HepG2 (cell line): ENCODE data around the gene EFNA3.
A peak's percentile ranks its signal among the peaks of the same experiment; 100 is the strongest.

Experiments used
- CBX5 ChIP-seq: sonication (generic); formaldehyde crosslinking; IDR thresholded peaks from 2 replicates; pipeline ENCODE4 v1.4.0; 2020; ENCODE audit warnings: missing genetic modification reagents, borderline replicate concordance
- CEBPB ChIP-seq: IDR thresholded peaks from 2 replicates; pipeline ENCODE4 v1.6.1; 2011; ENCODE audit warnings: low read depth, low read length, improper control_type of control experiment, borderline replicate concordance
- CTCF ChIP-seq: sonication (generic); formaldehyde crosslinking; IDR thresholded peaks from 2 replicates; pipeline ENCODE4 v1.5.0; 2020; ENCODE audit warnings: mild to moderate bottlenecking, missing genetic modification reagents, moderate library complexity
- HDAC1 ChIP-seq: sonication (generic); formaldehyde crosslinking; IDR thresholded peaks from 2 replicates; pipeline ENCODE4 v1.5.1; 2020; ENCODE audit warnings: mild to moderate bottlenecking, missing genetic modification reagents
- KDM3A ChIP-seq: IDR thresholded peaks from 2 replicates; pipeline ENCODE4 v1.6.1; 2018; ENCODE audit warnings: low read depth, missing compliant biosample characterization
- MAX ChIP-seq: IDR thresholded peaks from 2 replicates; pipeline ENCODE4 v1.6.1; 2012; ENCODE audit warnings: inconsistent platforms
- TEF ChIP-seq: sonication (generic); formaldehyde crosslinking; IDR thresholded peaks from 2 replicates; pipeline ENCODE4 v1.5.0; 2020; ENCODE audit warnings: missing genetic modification reagents
- TMF1 ChIP-seq: sonication (generic); formaldehyde crosslinking; IDR thresholded peaks from 2 replicates; pipeline ENCODE4 v1.8.1; 2022; ENCODE audit warnings: low read depth, missing genetic modification reagents
- USF2 ChIP-seq, 2 experiments: sonication (generic) in 1 of 2; formaldehyde crosslinking in 1 of 2; IDR thresholded peaks; 2 replicates each; pipeline versions ENCODE4 v1.5.1 to v1.6.1; 2011 to 2020; ENCODE audit warnings: borderline replicate concordance in 1 of 2, low read depth in 1 of 2, low read length in 1 of 2, mild to moderate bottlenecking in 1 of 2, missing genetic modification reagents in 1 of 2, moderate library complexity in 1 of 2
- ZNF18 ChIP-seq: sonication (generic); formaldehyde crosslinking; IDR thresholded peaks from 2 replicates; pipeline ENCODE4 v1.8.0; 2022; ENCODE audit warnings: mild to moderate bottlenecking, missing genetic modification reagents; ENCODE audit not compliant: insufficient replicate concordance
- ZNF580 ChIP-seq: IDR thresholded peaks from 2 replicates; pipeline ENCODE4 v1.6.1; 2016; ENCODE audit warnings: low read depth, borderline replicate concordance
- ZNF879 ChIP-seq: sonication (generic); formaldehyde crosslinking; IDR thresholded peaks from 2 replicates; pipeline ENCODE4 v1.8.1; 2023; ENCODE audit warnings: missing genetic modification reagents

GRCh38 chr1:155127105-155127966 lies 48.7 kb downstream of the EFNA3 start, which contains the start of gene EFNA1:
- TF ChIP-seq MAX (no peak), USF2 (IDR thresholded peaks at IDR 0.05; ENCODE audit: low read depth, low read length) (no peak), USF2 (CRISPR knock-in tag; IDR thresholded peaks at IDR 0.05; ENCODE audit: borderline replicate concordance) (no peak), HDAC1 (CRISPR knock-in tag) (peak; percentile 95), CEBPB (peak; percentile 98), CTCF (CRISPR knock-in tag) (no peak), CBX5 (CRISPR knock-in tag) (no peak), KDM3A (CRISPR knock-in tag) (no peak; the same call in 1 of the 2 replicates), ZNF580 (peak; percentile 88; the same call in 1 of the 2 replicates), TEF (CRISPR knock-in tag) (peak; percentile 77; the same call in 1 of the 2 replicates), TMF1 (CRISPR knock-in tag) (peak; percentile 36; the same call in 1 of the 2 replicates), ZNF879 (CRISPR knock-in tag) (0 out of 2 replicates have a peak, but pooled peaks have one; percentile 41), ZNF18 (CRISPR knock-in tag) (peak; percentile 45)
